ENCODE data around the gene MASP1. TPM values are rescaled to one million over a fixed set of nuclear protein-coding genes. Genes with fewer than 3 reads are reported as not detected.

MASP1 gene
- total RNA-seq, 1 experiment from 2014 or later, result not detected

- TF ChIP-seq SRF (IDR thresholded peaks at IDR 0.05; ENCODE audit: low read depth) (no peak), POLR2AphosphoS5 (IDR thresholded peaks at IDR 0.05; ENCODE audit: low read depth, low read length) (no peak)
These were observed 2.5 kb downstream of the MASP1 start (continued) for GRCh38 chr3:187288855-187289605.

GRCh38 chr3:187288131-187288854 is 3.2 kb downstream of the MASP1 start:
- RAD21 ChIA-PET (ENCODE audit: low non-redundant PET in 1 of 2, low total read pairs in 2 of 2, uncharacterized antibody in 2 of 2, unreplicated experiment in 2 of 2), result no interaction called here
- no peak for DNase-seq (ENCODE audit: low read depth, low spot score)
- H3K9ac ChIP-seq (ENCODE audit: low read length), result no peak overlapping the region
- ATAC-seq, result no peak
- H3K79me2 ChIP-seq (ENCODE audit: insufficient read depth, low read length), result no peaks in the 10 kb centered on the region
- H3K36me3 ChIP-seq (ENCODE audit: control insufficient read depth in 1 of 2, insufficient read depth in 2 of 2, low read length in 2 of 2), result no peaks in the 10 kb centered on the region
- no TSS peak for BruUV-seq (replicated peaks)
- TF ChIP-seq POLR2A (IDR thresholded peaks at IDR 0.05; ENCODE audit: borderline replicate concordance, extremely low read depth, insufficient read depth, insufficient read length), result no peak
- no peak for TF ChIP-seq RAD21 (IDR thresholded peaks at IDR 0.05; ENCODE audit: low read depth)
- no peak for TF ChIP-seq CEBPB (IDR thresholded peaks at IDR 0.05; ENCODE audit: low read depth)
- no peak for TF ChIP-seq SRF (IDR thresholded peaks at IDR 0.05; ENCODE audit: low read depth)
- no peaks in the 10 kb centered on the region for H4K20me1 ChIP-seq (ENCODE audit: insufficient read depth)
- no peak overlapping the region for H3K27ac ChIP-seq (ENCODE audit: low read depth, low read length)
- peaks cover 8% of the 10 kb centered on the region; the same call in 1 of the 2 replicates for H3K27me3 ChIP-seq (ENCODE audit: insufficient read depth, low read length)
- intact Hi-C loops (cut with micrococcal nuclease), result no loop called here
- H3K9me2 ChIP-seq (ENCODE audit: insufficient read depth), result no peaks in the 10 kb centered on the region
- H3K4me3 ChIP-seq (replicated peaks in 1 of 2; ENCODE audit: low read depth in 1 of 2, low read length in 2 of 2), result no peak overlapping the region
- CTCF ChIA-PET, result interaction anchor here (0.6 kb wide), 1 partner anchor 21 kb away, joined by 3 read pairs; no protein-coding TSS in a partner anchor
- POLR2A ChIA-PET, result no interaction called here
- no peaks in the 10 kb centered on the region for H3K4me1 ChIP-seq (ENCODE audit: control insufficient read depth in 1 of 2, insufficient read depth in 2 of 2, low read length in 2 of 2)
- H2AFZ ChIP-seq (ENCODE audit: low read depth, low read length, poor library complexity, severe bottlenecking), result no peak overlapping the region
- no peak overlapping the region for H3K4me2 ChIP-seq (ENCODE audit: low read length)
- H3K9me3 ChIP-seq (ENCODE audit: control insufficient read depth in 1 of 2, insufficient read depth in 1 of 2, low read depth in 1 of 2, low read length in 2 of 2), result no peaks in the 10 kb centered on the region

GRCh38 chr3:187287256-187287655 is 4.3 kb downstream of the MASP1 start:
- no peaks in the 10 kb centered on the region for H3K9me2 ChIP-seq (ENCODE audit: insufficient read depth)
- H3K9me3 ChIP-seq (ENCODE audit: control insufficient read depth in 1 of 2, insufficient read depth in 1 of 2, low read depth in 1 of 2, low read length in 2 of 2), result no peaks in the 10 kb centered on the region
- no peak overlapping the region for H3K27ac ChIP-seq (ENCODE audit: low read depth, low read length)
- CTCF ChIA-PET, result no interaction called here
- no peak overlapping the region for H2AFZ ChIP-seq (ENCODE audit: low read depth, low read length, poor library complexity, severe bottlenecking)
- DNase-seq (ENCODE audit: low read depth, low spot score) (no peak), ATAC-seq (no peak)
- TF ChIP-seq CBX3 (IDR thresholded peaks at IDR 0.05; ENCODE audit: low read depth) (no peak), CTCF (IDR thresholded peaks at IDR 0.05 in 2 of 3, conservative IDR thresholded peaks at IDR 0.05 in 1 of 3; ENCODE audit: borderline replicate concordance in 1 of 3, insufficient read depth in 1 of 3, low read depth in 2 of 3, low read length in 2 of 3) (no peak), EGR1 (IDR thresholded peaks at IDR 0.05; ENCODE audit: low read depth) (no peak), YY1 (IDR thresholded peaks at IDR 0.05; ENCODE audit: extremely low read depth, insufficient replicate concordance, low read depth, low read length) (no peak)
- BruUV-seq (replicated peaks), result no TSS peak
- intact Hi-C loops (cut with micrococcal nuclease), result no loop called here
- H3K36me3 ChIP-seq (ENCODE audit: control insufficient read depth in 1 of 2, insufficient read depth in 2 of 2, low read length in 2 of 2), result no peaks in the 10 kb centered on the region
- no peaks in the 10 kb centered on the region for H3K79me2 ChIP-seq (ENCODE audit: insufficient read depth, low read length)
- RAD21 ChIA-PET (ENCODE audit: low non-redundant PET in 1 of 2, low total read pairs in 2 of 2, uncharacterized antibody in 2 of 2, unreplicated experiment in 2 of 2), result no interaction called here
- peaks cover 7% of the 10 kb centered on the region; the same call in 1 of the 2 replicates for H3K27me3 ChIP-seq (ENCODE audit: insufficient read depth, low read length)
- H3K4me1 ChIP-seq (ENCODE audit: control insufficient read depth in 1 of 2, insufficient read depth in 2 of 2, low read length in 2 of 2), result no peaks in the 10 kb centered on the region
- H3K9ac ChIP-seq (ENCODE audit: low read length), result no peak overlapping the region
- no peak overlapping the region for H3K4me3 ChIP-seq (replicated peaks in 1 of 2; ENCODE audit: low read depth in 1 of 2, low read length in 2 of 2)
- H3K4me2 ChIP-seq (ENCODE audit: low read length), result no peak overlapping the region
- no peaks in the 10 kb centered on the region for H4K20me1 ChIP-seq (ENCODE audit: insufficient read depth)
- POLR2A ChIA-PET, result no interaction called here
